ENCODE measurements around the gene PDCD2.
"Not testable (repeated sequence)": the region's sequence is repeated elsewhere in the genome, so short reads cannot be mapped to it uniquely, and the experiment has no call there.

PDCD2 gene

GRCh38 chr6:170542031-170542719, 42.3 kb downstream of the PDCD2 start:
- no peak for FAIRE-seq
- no peak for DNase-seq (ENCODE audit: insufficient read length, low spot score)
- TF ChIP-seq CTCF (IDR thresholded peaks at IDR 0.05; ENCODE audit: insufficient read depth, missing control alignments): no peak

GRCh38 chr6:170537329-170537728, 47.1 kb downstream of the PDCD2 start:
- TF ChIP-seq CTCF (IDR thresholded peaks at IDR 0.05; ENCODE audit: insufficient read depth, missing control alignments): no peak
- no peak for FAIRE-seq
- no peak for DNase-seq (ENCODE audit: insufficient read length, low spot score)

- FAIRE-seq: no peak
- DNase-seq (ENCODE audit: insufficient read length, low spot score): no peak
- TF ChIP-seq CTCF (IDR thresholded peaks at IDR 0.05; ENCODE audit: insufficient read depth, missing control alignments): no peak
These were observed 47.8 kb downstream of the PDCD2 start for GRCh38 chr6:170536671-170537070.

DNA sequence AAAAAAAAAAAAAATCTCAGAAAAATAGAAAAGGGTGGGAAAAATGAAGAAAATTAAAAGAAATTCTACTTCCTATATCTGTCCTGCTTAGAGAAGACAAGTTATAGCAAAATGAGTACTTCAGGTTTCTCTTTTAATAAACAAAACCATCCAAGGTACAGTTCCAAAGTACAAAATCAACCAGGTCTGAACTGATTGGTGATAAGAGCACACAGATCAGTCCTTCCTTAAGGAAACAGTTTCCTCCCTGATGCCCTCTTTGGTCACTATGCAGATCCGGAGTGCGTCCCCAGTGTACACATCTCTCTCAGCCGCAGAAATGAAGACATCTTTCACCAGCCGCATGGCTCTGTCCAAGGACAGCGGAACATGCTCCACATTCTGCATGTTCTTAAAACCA, 49.4 kb downstream of the PDCD2 start:
- no peak for TF ChIP-seq CTCF (IDR thresholded peaks at IDR 0.05; ENCODE audit: insufficient read depth, missing control alignments)
- no peak for FAIRE-seq

GRCh38 chr6:170533792-170534191, 50.6 kb downstream of the PDCD2 start:
- no peak for DNase-seq (ENCODE audit: insufficient read length, low spot score)
- no peak for TF ChIP-seq CTCF (IDR thresholded peaks at IDR 0.05; ENCODE audit: insufficient read depth, missing control alignments)
- no peak for FAIRE-seq

More for the DNA sequence above, 49.4 kb downstream of the PDCD2 start:
- DNase-seq (ENCODE audit: insufficient read length, low spot score): no peak

- DNase-seq (ENCODE audit: insufficient read length, low spot score) (no peak), FAIRE-seq (no peak)
- TF ChIP-seq CTCF (IDR thresholded peaks at IDR 0.05; ENCODE audit: insufficient read depth, missing control alignments): no peak
These were observed 51.5 kb downstream of the PDCD2 start for GRCh38 chr6:170532867-170533488.

DNA sequence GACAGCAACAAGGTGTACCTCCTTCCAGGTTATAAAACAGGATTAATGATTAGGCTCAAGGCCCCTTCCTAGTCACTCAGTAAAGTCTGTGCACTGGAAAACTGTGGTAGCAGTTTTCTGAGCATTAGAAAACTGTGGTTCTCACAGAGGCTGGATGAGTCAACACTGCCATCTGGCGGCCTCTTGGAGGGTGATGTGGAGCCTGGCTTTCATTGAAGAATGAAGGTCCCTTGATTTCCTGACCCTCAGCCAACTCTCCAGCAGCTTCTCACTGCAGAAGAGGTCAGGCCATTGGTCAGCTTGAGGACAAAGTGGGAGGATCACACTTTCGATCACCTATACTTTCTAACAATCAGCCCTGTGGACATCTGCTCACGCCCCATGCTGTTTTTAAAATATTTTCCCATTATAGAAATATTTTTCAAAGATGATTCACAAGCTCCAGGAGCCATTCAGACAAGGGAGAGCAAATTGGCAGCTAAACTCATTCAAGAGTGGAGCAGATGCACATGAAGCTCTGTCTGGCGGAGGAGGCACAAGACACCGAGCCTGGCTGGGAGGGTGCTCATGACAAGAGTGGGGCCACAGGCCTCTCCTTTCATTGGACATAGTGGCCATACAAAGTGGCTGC, 54.5 kb downstream of the PDCD2 start:
- peak; percentile 88 for TF ChIP-seq CTCF (IDR thresholded peaks at IDR 0.05; ENCODE audit: insufficient read depth, missing control alignments)
- no peak for FAIRE-seq
- DNase-seq (ENCODE audit: insufficient read length, low spot score): peak; percentile 36

GRCh38 chr6:170527995-170528394, 56.4 kb downstream of the PDCD2 start:
- not testable (repeated sequence) for FAIRE-seq; DNase-seq (ENCODE audit: insufficient read length, low spot score)

All from D721Med (cell line).